ENCODE results near the gene AP2B1.

AP2B1 gene

GRCh38 chr17:35679007-35679682, 92.0 kb downstream of the AP2B1 start:
- no peak overlapping the region for H3K27ac ChIP-seq
- TF ChIP-seq CTCF (IDR thresholded peaks at IDR 0.05), result no peak
- H3K79me2 ChIP-seq, result no peaks in the 10 kb centered on the region
- H3K27me3 ChIP-seq (ENCODE audit: control insufficient read depth, insufficient read depth, low read length), result no peaks in the 10 kb centered on the region
- no peak overlapping the region for H3K9ac ChIP-seq
- no peaks in the 10 kb centered on the region for H3K4me1 ChIP-seq
- H3K4me2 ChIP-seq (ENCODE audit: low read length), result no peak overlapping the region
- no peak overlapping the region for H2AFZ ChIP-seq
- no peaks in the 10 kb centered on the region for H3K9me3 ChIP-seq (ENCODE audit: control insufficient read depth, low read length)
- H3K4me3 ChIP-seq (ENCODE audit: low read depth, low read length), result no peak overlapping the region
- H3K36me3 ChIP-seq (ENCODE audit: control insufficient read depth, insufficient read depth, low read length), result no peaks in the 10 kb centered on the region

- Histone ChIP-seq H3K4me2 (ENCODE audit: low read length) (no peak overlapping the region), H3K27me3 (ENCODE audit: control insufficient read depth, insufficient read depth, low read length) (no peaks in the 10 kb centered on the region), H3K36me3 (ENCODE audit: control insufficient read depth, insufficient read depth, low read length) (no peaks in the 10 kb centered on the region), H2AFZ (no peak overlapping the region), H3K4me1 (no peaks in the 10 kb centered on the region), H3K27ac (no peak overlapping the region), H3K9me3 (ENCODE audit: control insufficient read depth, low read length) (no peaks in the 10 kb centered on the region), H3K9ac (no peak overlapping the region), H3K4me3 (ENCODE audit: low read depth, low read length) (no peak overlapping the region), H3K79me2 (peaks cover 7% of the 10 kb centered on the region)
- no peak for TF ChIP-seq CTCF (IDR thresholded peaks at IDR 0.05)
Observed at GRCh38 chr17:35683591-35683990, 96.5 kb downstream of the AP2B1 start.

GRCh38 chr17:35684055-35684802, 97.1 kb downstream of the AP2B1 start:
- H2AFZ ChIP-seq, result no peak overlapping the region
- H3K27ac ChIP-seq, result no peak overlapping the region
- peaks cover 7% of the 10 kb centered on the region for H3K79me2 ChIP-seq
- no peaks in the 10 kb centered on the region for H3K4me1 ChIP-seq
- no peak overlapping the region for H3K9ac ChIP-seq
- no peaks in the 10 kb centered on the region for H3K9me3 ChIP-seq (ENCODE audit: control insufficient read depth, low read length)
- H3K4me3 ChIP-seq (ENCODE audit: low read depth, low read length), result no peak overlapping the region
- H3K36me3 ChIP-seq (ENCODE audit: control insufficient read depth, insufficient read depth, low read length), result no peaks in the 10 kb centered on the region
- H3K4me2 ChIP-seq (ENCODE audit: low read length), result no peak overlapping the region
- no peaks in the 10 kb centered on the region for H3K27me3 ChIP-seq (ENCODE audit: control insufficient read depth, insufficient read depth, low read length)
- TF ChIP-seq CTCF (IDR thresholded peaks at IDR 0.05), result no peak

GRCh38 chr17:35692512-35693210, 105.5 kb downstream of the AP2B1 start:
- Histone ChIP-seq H3K9ac (no peak overlapping the region), H3K4me1 (peaks cover 28% of the 10 kb centered on the region), H3K27ac (no peak overlapping the region), H3K9me3 (ENCODE audit: control insufficient read depth, low read length) (no peaks in the 10 kb centered on the region), H3K4me3 (ENCODE audit: low read depth, low read length) (no peak overlapping the region), H3K36me3 (ENCODE audit: control insufficient read depth, insufficient read depth, low read length) (no peaks in the 10 kb centered on the region), H2AFZ (no peak overlapping the region), H3K79me2 (peaks cover 20% of the 10 kb centered on the region), H3K4me2 (ENCODE audit: low read length) (no peak overlapping the region), H3K27me3 (ENCODE audit: control insufficient read depth, insufficient read depth, low read length) (no peaks in the 10 kb centered on the region)
- TF ChIP-seq CTCF (IDR thresholded peaks at IDR 0.05), result no peak

Measured in parathyroid adenoma (tissue), 2 donors.